Activated CD4-positive, alpha-beta T cell treated with anti-CD3 and anti-CD28 coated beads, Interleukin-2, amount 10 ng/mL, durations not matched to agents 7 days and 5 days (primary cell): ENCODE results near the gene KHSRP. TPM values are rescaled to one million over a fixed set of nuclear protein-coding genes. Genes with fewer than 3 reads are reported as not detected.
"Not testable (repeated sequence)": the region's sequence is repeated elsewhere in the genome, so short reads cannot be mapped to it uniquely, and the experiment has no call there.

ENCODE experiments used
- CTCF ChIA-PET: fragments of 350-600 bp; sonication (Branson Sonifier 250); formaldehyde crosslinking; loops from one replicate; lab custom pipeline; 2021; ENCODE audit warnings: antibody characterized with exemption; lab: Charles Lee
- POLR2A ChIA-PET: fragments of 350-600 bp; sonication (Branson Sonifier 250); formaldehyde crosslinking; loops from one replicate; lab custom pipeline; 2021; ENCODE audit warnings: antibody characterized with exemption; lab: Charles Lee
- DNase-seq: peaks from one replicate; pipeline ENCODE4 v3.0.0-alpha.2; 2020
- H3K27ac Mint-ChIP-seq: one replicate; pipeline ENCODE4 v1.8.0; 2021; ENCODE audit warnings: mild to moderate bottlenecking, moderate library complexity, mixed read lengths
- H3K27me3 Mint-ChIP-seq: one replicate; pipeline ENCODE4 v1.8.0; 2021; ENCODE audit warnings: mixed read lengths
- H3K36me3 Mint-ChIP-seq: one replicate; pipeline ENCODE4 v1.8.0; 2021; ENCODE audit warnings: low read depth, mixed read lengths
- H3K4me1 Mint-ChIP-seq: one replicate; pipeline ENCODE4 v1.8.0; 2021; ENCODE audit warnings: mixed read lengths
- H3K4me3 Mint-ChIP-seq: one replicate; pipeline ENCODE4 v1.8.0; 2021; ENCODE audit warnings: mild to moderate bottlenecking, moderate library complexity, mixed read lengths
- H3K9me3 Mint-ChIP-seq: one replicate; pipeline ENCODE4 v1.8.0; 2021; ENCODE audit warnings: mixed read lengths
- total RNA-seq, 2 experiments: library from RNA; stranded (reverse); gene quantifications; one replicate each; pipeline ENCODE4 v1.2.3, GENCODE V29; 2021

KHSRP gene
- total RNA-seq, 2 experiments from 2014 or later, result 301 to 308 TPM

DNA sequence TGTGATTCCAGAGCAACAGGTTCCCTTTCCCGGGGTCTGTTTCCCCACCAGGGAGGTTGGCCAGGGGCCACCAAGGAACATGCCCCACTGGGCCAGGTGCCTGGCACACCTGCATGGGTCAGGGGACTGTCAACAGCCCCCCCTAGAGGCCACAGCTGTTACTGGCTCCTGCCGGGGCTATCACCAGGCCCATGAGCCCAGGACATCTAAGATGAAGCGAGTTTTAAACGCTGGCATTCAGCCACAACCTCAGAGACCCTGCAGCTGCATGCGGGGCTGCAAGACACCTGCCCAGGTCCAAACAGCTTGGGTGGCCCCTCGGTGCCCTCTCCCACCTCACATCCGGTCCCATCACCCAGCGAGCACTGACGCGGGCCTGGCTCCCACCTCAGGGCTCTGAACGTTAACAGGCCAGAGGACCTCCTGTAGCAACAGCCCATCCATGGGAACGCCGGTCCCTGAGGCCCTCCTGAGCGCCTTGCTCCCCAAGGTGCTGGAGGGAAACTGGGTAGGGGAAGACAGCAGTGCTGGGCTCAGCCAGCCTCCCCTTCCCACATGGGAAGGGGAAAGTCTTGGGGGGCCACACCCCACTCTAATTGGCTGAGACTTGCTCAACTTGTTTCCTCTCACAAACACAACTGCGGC, 12.0 kb downstream of the KHSRP start:
- Mint-ChIP-seq H3K27me3 (no peaks in the 10 kb centered on the region), H3K36me3 (peaks cover 15% of the 10 kb centered on the region), H3K27ac (no peak overlapping the region), H3K9me3 (no peaks in the 10 kb centered on the region), H3K4me3 (no peak overlapping the region), H3K4me1 (peaks cover 5% of the 10 kb centered on the region)
- DNase-seq, result peak; percentile 47
- ChIA-PET POLR2A (no interaction called here), CTCF (no interaction called here)

DNA sequence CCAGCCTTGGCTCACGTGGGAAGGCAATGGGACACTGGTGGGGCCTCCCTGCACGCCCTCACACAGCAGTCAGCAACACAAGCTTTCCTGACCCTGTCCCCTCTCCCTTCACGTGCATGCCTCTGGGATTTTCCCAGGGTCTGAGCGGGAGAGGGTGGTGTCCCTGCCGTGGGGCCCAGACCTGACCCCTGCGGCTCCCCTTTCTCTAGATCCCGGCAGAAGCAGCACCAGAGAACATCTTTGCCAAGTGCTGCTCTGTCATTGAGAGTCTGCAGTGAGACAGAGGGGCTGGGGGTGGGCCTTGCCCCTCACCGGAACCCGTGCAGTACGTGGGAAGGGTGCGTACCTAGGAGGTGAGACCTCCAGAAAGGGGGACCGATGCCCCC, 12.6 kb downstream of the KHSRP start:
- Mint-ChIP-seq H3K27ac (no peak overlapping the region), H3K9me3 (no peaks in the 10 kb centered on the region), H3K4me3 (no peak overlapping the region), H3K36me3 (peaks cover 14% of the 10 kb centered on the region), H3K4me1 (peaks cover 5% of the 10 kb centered on the region), H3K27me3 (no peaks in the 10 kb centered on the region)
- ChIA-PET POLR2A (no interaction called here), CTCF (no interaction called here)
- DNase-seq, result no peak

DNA sequence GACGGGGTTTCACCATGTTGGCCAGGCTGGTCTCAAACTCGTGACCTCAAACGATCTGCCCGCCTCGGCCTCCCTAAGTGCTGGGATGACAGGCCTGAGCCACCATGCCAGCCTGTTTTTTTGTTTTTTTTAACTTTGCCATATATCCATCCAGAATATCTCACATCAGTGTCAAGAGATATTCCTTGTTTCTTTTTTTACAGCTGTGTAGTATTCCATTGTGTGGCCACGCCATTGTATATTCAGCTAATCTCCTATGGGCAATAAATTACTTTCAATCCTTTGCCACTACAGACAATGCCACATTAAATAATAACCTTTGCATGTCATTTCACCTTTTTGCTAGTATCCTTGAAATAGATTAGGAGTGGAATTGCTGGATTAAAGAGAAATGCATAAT, 15.3 kb downstream of the KHSRP start:
- no peaks in the 10 kb centered on the region for H3K9me3 Mint-ChIP-seq
- ChIA-PET POLR2A (no interaction called here), CTCF (no interaction called here)
- DNase-seq, result no peak
- H3K4me3 Mint-ChIP-seq, result no peak overlapping the region
- H3K27ac Mint-ChIP-seq, result no peak overlapping the region
- H3K27me3 Mint-ChIP-seq, result no peaks in the 10 kb centered on the region
- peaks cover 5% of the 10 kb centered on the region for H3K4me1 Mint-ChIP-seq
- H3K36me3 Mint-ChIP-seq, result peaks cover 5% of the 10 kb centered on the region

DNA sequence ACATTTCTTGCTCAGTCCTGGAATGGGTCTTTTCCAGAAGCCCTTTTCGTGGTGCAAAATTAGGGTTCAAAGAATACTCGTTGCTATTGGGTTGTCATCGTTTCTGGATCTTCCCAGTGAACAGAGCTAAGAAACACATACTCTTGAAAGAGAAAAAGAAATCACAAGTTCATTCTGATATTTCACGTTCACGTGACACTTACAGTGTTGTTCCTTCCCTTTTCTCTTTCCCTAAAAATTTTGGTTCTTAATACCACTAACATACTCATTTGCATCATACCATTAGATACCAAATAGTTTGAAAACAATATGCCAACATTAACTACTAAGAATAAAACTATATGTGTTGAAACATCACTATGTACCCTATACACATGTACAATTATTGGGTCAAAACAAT, 18.2 kb downstream of the KHSRP start:
- no peaks in the 10 kb centered on the region for H3K9me3 Mint-ChIP-seq
- H3K36me3 Mint-ChIP-seq, result no peaks in the 10 kb centered on the region
- H3K4me3 Mint-ChIP-seq, result no peak overlapping the region
- no peak for DNase-seq
- no peak overlapping the region for H3K27ac Mint-ChIP-seq
- H3K4me1 Mint-ChIP-seq, result no peaks in the 10 kb centered on the region
- POLR2A ChIA-PET, result no interaction called here
- H3K27me3 Mint-ChIP-seq, result no peaks in the 10 kb centered on the region
- CTCF ChIA-PET, result no interaction called here

DNA sequence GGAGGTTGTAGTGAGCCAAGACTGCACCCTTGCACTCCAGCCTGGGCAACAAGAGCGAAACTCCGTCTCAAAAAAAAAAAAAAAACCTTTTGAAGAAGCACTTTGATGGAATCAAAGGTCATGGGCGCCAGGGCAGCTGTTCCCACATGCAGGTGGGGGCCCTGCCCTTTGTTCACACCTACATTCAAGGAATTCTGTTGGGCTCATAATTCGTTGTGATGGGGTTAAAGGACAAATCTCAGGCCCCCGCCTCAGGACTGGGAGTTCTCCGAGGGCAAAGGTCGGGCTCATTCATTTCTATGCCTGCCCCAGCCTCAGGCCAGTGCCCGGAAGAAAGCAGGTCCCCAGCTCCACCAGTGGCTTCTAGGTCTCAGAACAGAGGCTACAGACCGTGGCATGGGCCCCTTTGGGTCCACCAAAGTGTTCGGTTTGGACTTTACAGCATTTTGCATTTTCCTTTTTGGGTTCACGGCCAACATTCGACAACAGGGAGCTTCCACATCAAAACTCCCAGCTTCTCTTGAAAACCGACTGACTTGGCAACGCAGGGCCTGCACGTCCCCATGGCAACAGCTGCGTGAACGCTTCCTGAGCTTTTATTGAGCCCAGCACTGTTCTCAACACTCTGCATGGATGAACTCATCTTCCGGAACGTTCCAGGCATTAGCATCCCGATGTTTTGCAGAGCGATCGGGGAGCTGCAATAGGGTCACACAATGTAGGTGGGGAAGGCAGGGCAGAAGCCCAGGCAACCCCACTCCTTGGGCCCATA, 21.6 kb downstream of the KHSRP start:
- CTCF ChIA-PET, result interaction anchor here (0.6 to 0.9 kb wide), 2 partner anchors 23 to 58 kb away, joined by 4 read pairs; no protein-coding TSS in a partner anchor
- POLR2A ChIA-PET, result no interaction called here
- H3K9me3 Mint-ChIP-seq, result no peaks in the 10 kb centered on the region
- H3K27me3 Mint-ChIP-seq, result no peaks in the 10 kb centered on the region
- no peak for DNase-seq
- no peak overlapping the region for H3K27ac Mint-ChIP-seq
- H3K4me3 Mint-ChIP-seq, result no peak overlapping the region
- no peaks in the 10 kb centered on the region for H3K36me3 Mint-ChIP-seq
- no peaks in the 10 kb centered on the region for H3K4me1 Mint-ChIP-seq

DNA sequence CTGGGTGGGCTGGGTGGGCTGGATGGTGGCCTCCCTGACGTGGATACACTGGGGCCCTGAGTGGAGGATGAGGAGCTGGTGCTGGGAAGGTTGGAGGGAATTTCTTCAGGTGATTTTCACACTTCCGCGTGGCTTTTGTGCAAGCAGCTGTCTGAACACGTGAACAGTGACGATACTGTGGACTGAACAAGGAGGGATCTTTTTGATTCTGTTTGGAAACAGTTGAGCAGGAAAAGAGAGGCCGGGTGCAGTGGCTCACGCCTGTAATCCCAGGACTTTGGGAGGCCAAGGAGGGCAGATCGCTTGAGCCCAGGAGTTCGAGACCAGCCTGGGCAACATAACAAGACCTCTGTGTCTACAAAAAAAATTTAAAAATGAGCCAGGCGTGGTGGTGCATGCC, 22.6 kb downstream of the KHSRP start:
- Mint-ChIP-seq H3K36me3 (no peaks in the 10 kb centered on the region), H3K4me1 (no peaks in the 10 kb centered on the region), H3K27ac (no peak overlapping the region), H3K27me3 (no peaks in the 10 kb centered on the region), H3K4me3 (no peak overlapping the region), H3K9me3 (no peaks in the 10 kb centered on the region)
- ChIA-PET CTCF (interaction anchor here (0.6 to 1.0 kb wide), 2 partner anchors 23 to 1841 kb away, joined by 3 read pairs; partner anchors contain the start of gene KHSRP), POLR2A (no interaction called here)
- DNase-seq, result no peak

DNA sequence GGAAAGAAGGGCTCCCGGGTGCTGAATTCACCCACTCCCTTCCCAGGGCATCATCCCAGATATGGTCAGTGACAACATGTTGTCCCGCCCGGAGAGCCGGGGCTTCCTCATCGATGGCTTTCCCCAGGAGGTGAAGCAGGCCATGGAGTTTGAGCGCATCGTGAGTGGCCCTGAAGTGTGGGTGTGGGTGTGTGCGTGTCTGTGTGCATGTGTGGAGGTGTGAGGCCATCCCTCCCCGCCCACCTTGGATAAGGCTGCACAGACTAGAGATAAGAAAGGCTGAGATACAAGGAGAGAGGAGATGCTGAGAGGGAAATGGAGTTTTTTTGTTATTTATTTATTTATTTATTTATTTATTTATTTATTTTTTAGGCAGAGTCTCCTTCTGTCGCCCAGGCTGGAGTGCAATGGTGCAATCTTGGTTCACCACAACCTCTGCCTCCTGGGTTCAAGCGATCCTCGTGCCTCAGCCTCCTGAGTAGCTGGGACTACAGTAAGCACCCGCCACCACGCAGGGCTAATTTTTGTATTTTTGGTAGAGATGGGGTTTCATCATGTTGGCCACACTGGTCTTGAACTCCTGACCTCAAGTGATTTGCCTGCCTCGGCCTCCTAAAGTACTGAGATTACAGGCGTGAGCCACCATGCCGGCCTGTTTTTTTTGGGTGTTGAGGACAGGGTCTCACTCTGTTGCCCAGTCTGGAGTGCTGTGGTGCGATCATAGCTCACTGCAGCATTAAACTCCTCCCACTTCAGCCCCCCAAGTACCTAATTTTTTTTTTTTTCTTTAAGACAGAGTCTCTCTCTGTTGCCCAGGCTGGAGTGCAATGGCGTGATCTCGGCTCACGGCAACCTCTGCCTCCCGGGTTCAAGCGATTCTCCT, 24.3 kb downstream of the KHSRP start:
- H3K27me3 Mint-ChIP-seq, DNase-seq, CTCF ChIA-PET, H3K36me3 Mint-ChIP-seq, H3K4me3 Mint-ChIP-seq, POLR2A ChIA-PET, H3K9me3 Mint-ChIP-seq, H3K4me1 Mint-ChIP-seq, H3K27ac Mint-ChIP-seq: not testable (repeated sequence)

DNA sequence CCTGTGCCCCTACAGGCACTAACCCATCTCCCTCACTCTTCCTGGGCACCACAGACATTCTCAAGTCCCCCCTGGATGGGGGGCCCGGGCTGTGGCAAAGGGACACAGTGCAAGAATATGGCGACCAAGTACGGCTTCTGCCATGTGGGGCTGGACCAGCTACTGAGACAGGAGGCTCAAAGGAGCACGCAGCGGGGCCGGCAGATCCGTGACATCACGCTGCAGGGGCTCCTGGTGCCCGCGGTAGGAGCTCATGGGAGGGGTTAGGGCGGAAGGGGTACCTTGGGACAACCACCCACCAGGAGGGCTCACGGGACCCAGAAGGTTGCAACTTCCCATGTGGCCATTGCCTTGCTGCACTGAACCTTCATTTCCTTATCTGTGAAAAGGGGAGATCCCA, 28.3 kb downstream of the KHSRP start:
- H3K27ac Mint-ChIP-seq, result peak overlapping the region; percentile 25
- ChIA-PET CTCF (interaction anchor here (0.9 kb wide), 1 partner anchor 374 kb away, joined by 3 read pairs; no protein-coding TSS in a partner anchor), POLR2A (interaction anchor here (0.5 kb wide), 1 partner anchor 323 kb away, joined by 3 read pairs; no protein-coding TSS in a partner anchor)
- no peaks in the 10 kb centered on the region for H3K9me3 Mint-ChIP-seq
- H3K27me3 Mint-ChIP-seq, result no peaks in the 10 kb centered on the region
- peaks cover 26% of the 10 kb centered on the region for H3K4me1 Mint-ChIP-seq
- H3K4me3 Mint-ChIP-seq, result no peak overlapping the region
- DNase-seq, result no peak
- H3K36me3 Mint-ChIP-seq, result peaks cover 7% of the 10 kb centered on the region

DNA sequence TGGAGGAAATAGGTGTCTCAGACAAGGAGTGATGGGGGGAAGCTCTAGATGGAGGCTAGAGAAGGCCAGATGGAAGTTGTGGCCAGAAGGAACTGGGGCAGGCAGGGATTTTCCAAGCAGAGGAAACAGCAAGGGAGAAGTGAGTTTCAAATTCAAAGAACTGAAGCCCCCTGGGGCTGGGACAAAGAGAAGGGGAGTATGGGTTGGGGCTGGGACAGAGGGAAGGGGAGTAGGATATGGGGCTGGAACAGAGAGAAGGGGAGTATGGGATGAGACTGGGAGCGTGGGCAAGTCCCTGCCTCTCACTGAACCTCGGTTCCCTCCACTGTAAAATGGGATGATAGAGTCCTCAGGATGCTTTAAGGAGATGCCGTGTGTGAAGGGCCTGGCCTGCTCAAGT, 29.8 kb downstream of the KHSRP start:
- Mint-ChIP-seq H3K4me3 (peak overlapping the region; percentile 97), H3K36me3 (peaks cover 11% of the 10 kb centered on the region), H3K9me3 (no peaks in the 10 kb centered on the region), H3K27me3 (no peaks in the 10 kb centered on the region), H3K27ac (no peak overlapping the region), H3K4me1 (peaks cover 30% of the 10 kb centered on the region)
- ChIA-PET POLR2A (no interaction called here), CTCF (no interaction called here)
- DNase-seq, result no peak

DNA sequence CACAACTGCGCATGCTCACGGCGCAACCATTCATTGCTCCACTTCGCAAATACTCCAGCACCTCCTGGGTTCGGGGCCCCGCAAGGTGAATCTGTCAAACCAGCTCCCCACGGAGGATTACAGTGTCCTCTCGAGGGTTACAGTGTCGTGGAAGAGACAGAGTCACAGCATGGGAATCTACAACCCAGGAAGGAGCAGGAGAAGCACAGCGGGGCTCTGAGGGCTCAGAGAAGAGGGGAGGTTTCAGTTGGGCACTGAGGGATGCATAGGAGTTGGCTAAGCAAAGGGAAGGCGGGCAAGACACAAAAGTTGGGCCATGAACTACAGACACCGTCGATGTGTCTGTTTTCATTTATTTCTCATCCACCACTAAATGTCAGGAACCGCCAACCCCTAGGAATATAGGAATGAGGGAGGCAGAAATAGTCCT, 30.6 kb downstream of the KHSRP start:
- Mint-ChIP-seq H3K27me3 (no peaks in the 10 kb centered on the region), H3K36me3 (peaks cover 15% of the 10 kb centered on the region), H3K9me3 (no peaks in the 10 kb centered on the region), H3K27ac (peak overlapping the region; percentile 97), H3K4me3 (peak overlapping the region; percentile 97), H3K4me1 (peaks cover 30% of the 10 kb centered on the region)
- ChIA-PET POLR2A (interaction anchor here (1.0 kb wide), 1 partner anchor 31 kb away, joined by 4 read pairs; no protein-coding TSS in a partner anchor), CTCF (interaction anchor here (0.7 kb wide), 1 partner anchor 43 kb away, joined by 3 read pairs; no protein-coding TSS in a partner anchor)
- peak; percentile 78 for DNase-seq

DNA sequence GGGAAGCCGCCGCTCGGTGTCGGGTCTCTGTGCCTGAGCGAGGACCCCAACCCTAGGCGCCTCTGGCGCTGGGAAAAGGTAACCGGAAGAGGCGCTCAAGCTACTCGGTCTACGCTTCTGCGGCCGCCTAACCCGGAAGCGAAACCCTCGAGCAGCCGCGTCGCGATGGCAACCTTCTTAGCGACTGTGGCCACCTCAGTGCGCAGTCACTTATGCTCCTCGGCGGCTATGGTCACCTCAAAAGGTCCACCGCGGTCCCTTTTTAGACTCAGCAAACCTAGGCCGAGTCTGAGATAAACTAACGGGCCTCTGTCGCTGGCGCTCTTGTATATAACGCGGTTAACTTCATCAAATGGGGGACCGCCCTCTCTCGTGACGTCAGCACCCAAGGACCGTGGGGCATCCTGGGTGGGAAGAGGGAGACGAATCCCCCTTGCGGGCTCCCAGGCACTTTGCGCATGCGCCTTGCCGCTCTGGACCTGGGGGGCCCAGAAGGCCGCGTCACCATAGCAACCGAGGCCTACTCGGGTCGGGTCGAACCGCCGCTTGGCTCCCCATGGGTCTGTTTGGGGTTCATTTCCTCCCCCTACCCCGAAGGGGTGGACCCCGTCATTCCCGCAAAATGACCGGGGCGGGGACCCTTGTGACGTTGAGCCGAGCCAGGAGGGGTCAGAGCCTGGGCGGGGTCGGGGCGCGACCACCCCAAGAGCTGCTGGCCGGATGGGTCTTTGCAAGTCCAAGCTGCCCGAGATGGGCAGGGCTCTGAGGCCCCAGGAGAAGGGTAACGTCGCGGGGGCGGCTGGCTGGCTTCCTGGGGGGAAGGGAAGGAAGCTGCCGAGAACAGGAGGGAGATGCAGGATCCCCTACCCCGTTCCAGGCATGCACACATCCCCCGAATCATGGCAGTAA, 31.3 kb downstream of the KHSRP start, which contains the start of gene GTF2F1:
Gene GTF2F1, minus strand, starts transcription at position 91 of the 909 bp plus-strand sequence. CDS start 169 bp downstream, outside the sequence.
- POLR2A ChIA-PET, result interaction anchor here (1.0 kb wide), 1 partner anchor 32 kb away, joined by 4 read pairs; no protein-coding TSS in a partner anchor
- Mint-ChIP-seq H3K4me1 (peaks cover 31% of the 10 kb centered on the region), H3K9me3 (no peaks in the 10 kb centered on the region), H3K4me3 (peak within 1 kb of the TSS; percentile 97), H3K27me3 (no peaks in the 10 kb centered on the region), H3K27ac (peak within 1 kb of the TSS; percentile 97), H3K36me3 (peaks cover 18% of the 10 kb centered on the region)
- CTCF ChIA-PET, result interaction anchor here (0.7 to 1.4 kb wide), 3 partner anchors 21 to 44 kb away, joined by 3 read pairs; partner anchors contain the start of gene ALKBH7
- peak; percentile 94 for DNase-seq
